NCI-H510A (cell line): ENCODE data around the gene ARL14EP.

Experiments used
- DNase-seq: peaks from one replicate; lab custom pipeline; 2025; lab: John Stamatoyannopoulos, UW

The ARL14EP gene

GRCh38 chr11:30322826-30323710, at the start of gene ARL14EP:
TSS of gene ARL14EP (plus strand) at chr11:30323104. CDS start at chr11:30330949, 7,845 bp downstream.
- DNase-seq = peak; percentile 79

GRCh38 chr11:30277176-30277575, 45.7 kb upstream of the ARL14EP start:
- DNase-seq = no peak

- DNase-seq = no peak
These were observed 43.1 kb upstream of the ARL14EP start for GRCh38 chr11:30279796-30280195.

- DNase-seq = no peak
These were observed 41.2 kb upstream of the ARL14EP start for GRCh38 chr11:30281476-30282288.

- no peak for DNase-seq
These were observed 40.6 kb upstream of the ARL14EP start for GRCh38 chr11:30282289-30282631.

- DNase-seq = no peak
These were observed 38.1 kb upstream of the ARL14EP start for GRCh38 chr11:30284836-30285235.

- no peak for DNase-seq
These were observed 37.3 kb upstream of the ARL14EP start for GRCh38 chr11:30285416-30286121.

- DNase-seq = no peak
These were observed 31.6 kb upstream of the ARL14EP start for GRCh38 chr11:30291331-30291730.

GRCh38 chr11:30292545-30292944, 30.4 kb upstream of the ARL14EP start:
- no peak for DNase-seq

GRCh38 chr11:30295178-30295885, 27.6 kb upstream of the ARL14EP start:
- no peak for DNase-seq

- DNase-seq = no peak
These were observed 18.3 kb upstream of the ARL14EP start for GRCh38 chr11:30304620-30305019.

- DNase-seq = no peak
These were observed 12.3 kb upstream of the ARL14EP start for GRCh38 chr11:30310623-30311022.

GRCh38 chr11:30311189-30311588, 11.7 kb upstream of the ARL14EP start:
- DNase-seq = no peak

GRCh38 chr11:30312243-30312642, 10.7 kb upstream of the ARL14EP start:
- DNase-seq = no peak

GRCh38 chr11:30313580-30313979, 9.3 kb upstream of the ARL14EP start:
- no peak for DNase-seq

GRCh38 chr11:30314625-30315024, 8.3 kb upstream of the ARL14EP start:
- DNase-seq = no peak

GRCh38 chr11:30316237-30316636, 6.7 kb upstream of the ARL14EP start:
- DNase-seq = no peak

GRCh38 chr11:30317030-30317429, 5.9 kb upstream of the ARL14EP start:
- no peak for DNase-seq

- no peak for DNase-seq
These were observed 1.6 kb upstream of the ARL14EP start for GRCh38 chr11:30321321-30321720.

- DNase-seq = no peak
These were observed 713 bp upstream of the ARL14EP start for GRCh38 chr11:30322191-30322590.

GRCh38 chr11:30326114-30326778, 3.3 kb downstream of the ARL14EP start:
- DNase-seq = no peak
